Left lung (tissue), 10 donors: ENCODE measurements around the gene GARNL3. TPM values are rescaled to one million over a fixed set of nuclear protein-coding genes. Genes with fewer than 3 reads are reported as not detected.

Experiments used
- ATAC-seq: fragments of 200-7000 bp; cut with Tn5 transposase; one replicate; pipeline ENCODE4 v1.9.1; 2020; ENCODE audit warnings: moderate library complexity
- DNase-seq, 4 donors: peaks; one replicate each; pipeline ENCODE4 v3.0.0-alpha.2; 2013 to 2020
- H3K27ac ChIP-seq, 2 donors: fragments of 200-600 bp; sonication (generic) in 1 of 2; one replicate each; pipeline versions ENCODE4 v1.5.0 to v1.8.0; 2020 to 2021
- H3K27me3 ChIP-seq, 2 donors: fragments of 200-600 bp; sonication (generic) in 1 of 2; one replicate each; pipeline versions ENCODE4 v1.5.0 to v1.8.0; 2020 to 2021
- H3K36me3 ChIP-seq, 2 donors: fragments of 200-600 bp; sonication (generic) in 1 of 2; one replicate each; pipeline versions ENCODE4 v1.5.0 to v1.8.0; 2020 to 2021
- H3K4me1 ChIP-seq, 2 donors: fragments of 200-600 bp; one replicate each; pipeline ENCODE4 v1.8.0; 2021
- H3K4me3 ChIP-seq, 2 donors: fragments of 200-600 bp; sonication (generic) in 1 of 2; one replicate each; pipeline versions ENCODE4 v1.5.0 to v1.8.0; 2020 to 2021; ENCODE audit warnings: mild to moderate bottlenecking in 1 of 2
- H3K9me3 ChIP-seq, 2 donors: fragments of 200-600 bp; sonication (generic) in 1 of 2; one replicate each; pipeline versions ENCODE4 v1.5.0 to v1.8.0; 2020 to 2021
- intact Hi-C, 2 donors: fragments of 100-400 bp; cut with DNase I; formaldehyde crosslinking; loops; one replicate each; pipeline versions ENCODE4 v1.11.2 to v1.14.2; 2022
- polyA plus RNA-seq, 6 donors: library from polyadenylated mRNA; unstranded; fragments of 120-200 nt; gene quantifications; one replicate each; pipeline ENCODE4 v1.2.1, GENCODE V29; 2013; ENCODE audit not compliant: insufficient read length in 6 of 6
- total RNA-seq, 2 donors: library from RNA; stranded (reverse); fragmentation: NEBNext Ultra II Directional; extraction: Animal tissue kit (Norgen Biotek cat#: 25700); gene quantifications; one replicate each; pipeline ENCODE4 v1.2.1, GENCODE V29; 2021
- TF ChIP-seq, protein P1 (sequence below), 2 donors: fragments of 200-600 bp; sonication (generic) in 1 of 2; IDR thresholded peaks; one replicate each; pipeline versions ENCODE4 v1.5.0 to v1.8.0; 2021; ENCODE audit warnings: antibody characterized with exemption in 2 of 2
- donor health status: DM: no; HTN: yes; CAD: no.
- donor health status: DM: no; HTN: no; CAD: no.

The GARNL3 gene
- total and polyA plus RNA-seq, 8 donors = 7.4 to 40.4 (median 37.7) TPM

DNA sequence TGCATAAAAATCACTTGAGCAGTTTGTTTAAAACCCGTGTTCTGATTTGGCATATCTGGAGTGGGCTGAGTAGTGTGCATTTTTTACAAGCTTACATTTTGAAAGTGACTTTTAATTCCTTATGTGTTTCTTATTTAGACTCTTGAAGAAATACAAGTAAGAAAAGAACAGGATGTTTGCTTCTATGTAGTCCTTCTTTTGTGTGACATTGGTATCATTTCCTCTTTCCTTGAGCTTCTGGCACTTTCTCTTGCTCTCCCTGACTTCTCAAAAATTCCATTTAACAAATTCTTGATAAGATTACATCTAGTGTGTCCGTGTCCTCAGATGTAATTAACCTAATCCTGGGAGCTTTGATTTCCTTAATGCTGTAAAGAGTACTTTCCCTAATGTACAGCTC, 12.5 kb downstream of the GARNL3 start:
- ATAC-seq (peak; percentile 37), DNase-seq (no peak)
- no peak overlapping the region for H3K4me3 ChIP-seq
- H3K27ac ChIP-seq = no peak overlapping the region
- TF ChIP-seq, protein P1, sequence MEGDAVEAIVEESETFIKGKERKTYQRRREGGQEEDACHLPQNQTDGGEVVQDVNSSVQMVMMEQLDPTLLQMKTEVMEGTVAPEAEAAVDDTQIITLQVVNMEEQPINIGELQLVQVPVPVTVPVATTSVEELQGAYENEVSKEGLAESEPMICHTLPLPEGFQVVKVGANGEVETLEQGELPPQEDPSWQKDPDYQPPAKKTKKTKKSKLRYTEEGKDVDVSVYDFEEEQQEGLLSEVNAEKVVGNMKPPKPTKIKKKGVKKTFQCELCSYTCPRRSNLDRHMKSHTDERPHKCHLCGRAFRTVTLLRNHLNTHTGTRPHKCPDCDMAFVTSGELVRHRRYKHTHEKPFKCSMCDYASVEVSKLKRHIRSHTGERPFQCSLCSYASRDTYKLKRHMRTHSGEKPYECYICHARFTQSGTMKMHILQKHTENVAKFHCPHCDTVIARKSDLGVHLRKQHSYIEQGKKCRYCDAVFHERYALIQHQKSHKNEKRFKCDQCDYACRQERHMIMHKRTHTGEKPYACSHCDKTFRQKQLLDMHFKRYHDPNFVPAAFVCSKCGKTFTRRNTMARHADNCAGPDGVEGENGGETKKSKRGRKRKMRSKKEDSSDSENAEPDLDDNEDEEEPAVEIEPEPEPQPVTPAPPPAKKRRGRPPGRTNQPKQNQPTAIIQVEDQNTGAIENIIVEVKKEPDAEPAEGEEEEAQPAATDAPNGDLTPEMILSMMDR (IDR thresholded peaks at IDR 0.05) = no peak
- no peaks in the 10 kb centered on the region for H3K9me3 ChIP-seq
- H3K36me3 ChIP-seq = no peaks in the 10 kb centered on the region
- intact Hi-C loops = no loop called here
- H3K27me3 ChIP-seq = no peaks in the 10 kb centered on the region
- H3K4me1 ChIP-seq = peaks cover 0 to 12% of the 10 kb centered on the region in 2 donors

DNA sequence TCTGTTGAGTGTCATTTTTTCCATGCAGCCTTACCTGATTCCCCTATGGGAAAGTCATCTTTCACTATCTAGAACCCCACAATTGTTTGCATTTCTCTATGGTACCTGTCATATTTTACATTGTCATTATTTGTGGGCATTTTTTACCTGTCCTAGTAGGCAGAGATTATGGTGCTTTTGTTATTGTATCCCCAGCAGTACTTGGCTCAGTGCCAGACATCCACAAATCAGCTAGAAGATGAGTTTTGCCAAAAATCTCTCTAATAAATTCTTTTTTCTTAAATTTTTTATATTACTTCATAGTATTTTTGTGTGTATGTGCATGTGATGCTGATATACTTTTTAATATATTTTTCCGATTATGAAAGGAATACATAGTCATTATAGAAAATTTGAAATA, 13.2 kb downstream of the GARNL3 start:
- no peak for ATAC-seq
- H3K9me3 ChIP-seq = no peaks in the 10 kb centered on the region
- peaks cover 0 to 12% of the 10 kb centered on the region in 2 donors for H3K4me1 ChIP-seq
- H3K27ac ChIP-seq = no peak overlapping the region
- no peaks in the 10 kb centered on the region for H3K36me3 ChIP-seq
- H3K4me3 ChIP-seq = no peak overlapping the region
- intact Hi-C loops = no loop called here
- no peak for DNase-seq
- H3K27me3 ChIP-seq = no peaks in the 10 kb centered on the region
- TF ChIP-seq, protein P1 (IDR thresholded peaks at IDR 0.05) = no peak

DNA sequence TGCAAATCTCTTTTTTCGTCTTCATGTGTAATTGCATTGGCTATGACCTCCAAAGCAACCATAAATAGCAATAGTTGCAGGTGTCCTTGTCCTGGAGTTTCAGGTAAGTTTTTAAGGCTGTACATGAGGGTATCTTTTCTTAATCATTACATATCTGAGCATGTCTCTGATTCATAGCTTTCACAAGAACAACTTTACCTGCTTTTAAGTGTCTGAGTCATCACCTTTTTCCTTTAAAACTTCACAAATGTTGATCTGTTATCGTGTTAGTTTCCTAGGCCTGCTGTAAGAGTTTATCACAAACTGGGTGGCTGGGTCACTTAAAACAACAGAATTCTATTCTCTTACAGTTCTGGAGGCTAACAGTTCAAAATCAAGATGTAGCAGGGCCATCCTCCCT, 13.8 kb downstream of the GARNL3 start:
- DNase-seq (no peak), ATAC-seq (peak; percentile 61)
- Histone ChIP-seq H3K4me3 (no peak overlapping the region), H3K4me1 (peaks cover 0 to 12% of the 10 kb centered on the region in 2 donors), H3K9me3 (no peaks in the 10 kb centered on the region), H3K36me3 (no peaks in the 10 kb centered on the region), H3K27me3 (no peaks in the 10 kb centered on the region), H3K27ac (no peak overlapping the region)
- intact Hi-C loops = no loop called here
- TF ChIP-seq, protein P1 (IDR thresholded peaks at IDR 0.05) = no peak

DNA sequence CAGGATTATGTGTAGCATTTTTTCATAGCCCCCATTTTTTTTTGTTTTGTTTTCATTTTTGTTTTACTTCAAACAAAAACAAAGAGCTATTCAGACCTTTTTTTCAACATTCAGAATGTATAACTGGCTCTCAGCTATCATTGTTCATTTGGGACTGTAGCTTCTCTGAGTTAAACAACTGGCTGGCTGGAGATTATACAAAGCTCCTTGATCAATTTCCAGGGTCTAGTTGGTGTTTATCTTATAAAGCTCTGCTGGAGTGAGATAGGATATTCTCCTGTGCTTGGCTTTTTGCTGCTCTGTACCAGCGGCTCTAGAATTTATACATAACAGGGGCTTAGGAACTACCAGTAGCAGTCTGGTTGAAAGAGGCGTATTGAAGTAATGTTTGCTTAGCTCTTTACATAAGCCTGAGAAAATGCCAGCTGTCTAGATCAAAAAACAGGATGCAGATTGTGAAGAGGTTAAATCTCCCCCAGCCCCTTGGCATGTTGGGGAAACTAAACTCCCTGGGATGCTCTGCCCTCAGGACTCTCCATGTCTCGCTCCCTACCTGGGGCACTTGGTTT, 15.2 kb downstream of the GARNL3 start:
- Histone ChIP-seq H3K4me1 (peaks cover 0 to 12% of the 10 kb centered on the region in 2 donors), H3K36me3 (no peaks in the 10 kb centered on the region), H3K27me3 (no peaks in the 10 kb centered on the region), H3K27ac (no peak overlapping the region), H3K9me3 (no peaks in the 10 kb centered on the region), H3K4me3 (no peak overlapping the region)
- ATAC-seq (peak; percentile 30), DNase-seq (peak in 1 of 4 donors; percentile 19)
- TF ChIP-seq, protein P1 (IDR thresholded peaks at IDR 0.05) = no peak
- intact Hi-C loops = no loop called here

DNA sequence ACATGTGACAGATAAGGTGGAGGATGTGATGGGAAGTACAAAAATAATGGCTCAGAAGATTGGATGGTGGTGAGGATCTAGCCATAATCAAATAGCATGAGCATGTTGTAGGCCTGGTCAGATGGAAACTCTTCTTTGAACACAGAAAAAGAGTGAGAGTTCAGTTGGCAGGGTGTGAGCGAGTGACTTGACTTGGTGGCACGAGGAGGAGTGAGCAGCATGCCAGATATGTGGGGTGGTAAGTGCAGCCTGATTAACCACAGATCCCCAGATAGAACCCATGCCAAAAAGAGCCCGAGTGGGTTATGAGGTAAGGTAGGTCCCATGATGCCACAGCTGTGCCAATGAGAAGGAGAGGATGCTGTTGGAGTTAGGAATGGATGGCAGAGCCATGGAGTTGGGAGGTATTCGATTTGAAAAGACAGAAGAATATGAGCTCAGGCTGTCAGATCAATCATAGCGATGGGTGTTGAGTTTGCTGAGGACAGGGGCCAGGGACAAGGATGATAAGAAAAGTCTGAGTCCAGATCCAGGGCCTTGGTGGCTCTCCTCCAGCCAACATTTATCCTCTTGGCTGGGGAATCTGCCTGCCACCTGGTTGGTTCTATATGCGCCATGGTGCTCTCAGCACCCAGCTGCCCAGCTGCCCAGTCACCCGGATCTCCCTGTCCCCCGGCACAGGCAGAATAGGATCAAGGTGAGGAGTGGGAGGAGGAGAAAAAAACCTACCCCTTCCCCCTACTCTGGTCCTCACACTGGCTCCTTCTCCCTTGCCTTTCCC, 16.5 kb downstream of the GARNL3 start:
- DNase-seq = no peak
- ATAC-seq = no peak
- H3K27me3 ChIP-seq = no peaks in the 10 kb centered on the region
- intact Hi-C loops = no loop called here
- no peak overlapping the region for H3K4me3 ChIP-seq
- TF ChIP-seq, protein P1 (IDR thresholded peaks at IDR 0.05) = no peak
- H3K36me3 ChIP-seq = no peaks in the 10 kb centered on the region
- no peak overlapping the region for H3K27ac ChIP-seq
- H3K4me1 ChIP-seq = peaks cover 0 to 12% of the 10 kb centered on the region in 2 donors
- H3K9me3 ChIP-seq = no peaks in the 10 kb centered on the region
